MM.1S (cell line): ENCODE results near the gene HNRNPH1.
"Not testable (repeated sequence)": the region's sequence is repeated elsewhere in the genome, so short reads cannot be mapped to it uniquely, and the experiment has no call there.

ENCODE experiments used
- CTCF ChIP-seq: fragments of 300-600 bp; sonication (generic); IDR thresholded peaks from 2 replicates; pipeline ENCODE4 v1.5.1; 2016; ENCODE audit warnings: antibody characterized with exemption, low read length, mixed read lengths
- EZH2phosphoT487 ChIP-seq: fragments of 300-600 bp; sonication (generic); IDR thresholded peaks from 2 replicates; pipeline ENCODE4 v1.6.1; 2018; ENCODE audit warnings: antibody characterized with exemption, low read length

GRCh38 chr5:179643141-179643920, 19.9 kb upstream of the HNRNPH1 start:
- TF ChIP-seq EZH2phosphoT487, CTCF: not testable (repeated sequence)
